Right cardiac atrium (tissue), 5 donors: Measurements from ENCODE around the gene ENDOU. TPM values are rescaled to one million over a fixed set of nuclear protein-coding genes. Genes with fewer than 3 reads are reported as not detected.

Experiments
- ATAC-seq, 2 donors: fragments of 200-7000 bp; cut with Tn5 transposase; one replicate each; pipeline versions ENCODE4 v1.8.0 to v1.9.1; 2020; ENCODE audit warnings: moderate library complexity in 2 of 2, mild to moderate bottlenecking in 1 of 2
- DNase-seq, 3 donors: peaks; one replicate each; pipeline ENCODE4 v3.0.0-alpha.2; 2020
- H3K27ac ChIP-seq: one replicate; pipeline ENCODE4 v1.5.1; 2013; ENCODE audit warnings: mild to moderate bottlenecking, low read length, control low read depth, moderate library complexity
- H3K27me3 ChIP-seq: one replicate; pipeline ENCODE4 v1.6.1; 2013; ENCODE audit not compliant: control insufficient read depth, insufficient read depth
- H3K4me1 ChIP-seq: one replicate; pipeline ENCODE4 v1.6.1; 2013; ENCODE audit warnings: low read length; ENCODE audit not compliant: control insufficient read depth, insufficient read depth
- H3K4me3 ChIP-seq: one replicate; pipeline ENCODE4 v1.5.1; 2013; ENCODE audit warnings: low read length, control low read depth
- H3K9me3 ChIP-seq: one replicate; pipeline ENCODE4 v1.6.1; 2013; ENCODE audit warnings: low read length; ENCODE audit not compliant: control insufficient read depth
- WGBS: extraction: QIAGEN DNeasy Blood & Tissue Kit; methylation state at CpG from one replicate; pipeline ENCODE4 v1.1.7; 2013; 5-methylcytosine and 5-hydroxymethylcytosine counted together
- intact Hi-C, 4 donors: fragments of 100-400 bp; cut with DNase I; formaldehyde crosslinking; loops; one replicate each; pipeline versions ENCODE4 v1.11.0 to v1.14.0; 2022 to 2023
- polyA plus RNA-seq: library from polyadenylated mRNA; stranded (reverse); fragments of 200-250 nt; gene quantifications from one replicate; pipeline ENCODE4 v1.2.3, GENCODE V29; 2013
- total RNA-seq, 4 donors: library from RNA; stranded (reverse); fragmentation: NEBNext Ultra II Directional; extraction: Animal tissue kit (Norgen Biotek cat#: 25700); gene quantifications; one replicate each; pipeline ENCODE4 v1.2.1, GENCODE V29; 2021
- donor health status: healthy with polysubstance abuse.
- donor health status: DM: no; HTN: yes; CAD: no.
- donor health status: DM: no; HTN: no; CAD: no.
- donor health status: DM: no; HTN: yes; CAD: no; lungs with severe emphysema.
- donor health status: DM: yes; HTN: yes; CAD: no.

The ENDOU gene
- total and polyA plus RNA-seq, 5 donors = 0.28 to 0.86 (median 0.45) TPM

GRCh38 chr12:47741340-47741703, 16.0 kb upstream of the ENDOU start:
- H3K4me1 ChIP-seq = peaks cover 29% of the 10 kb centered on the region
- ATAC-seq (no peak), DNase-seq (peak; percentile 76 to 93 (median 93))
- intact Hi-C loops = no loop called here
- no peaks in the 10 kb centered on the region for H3K9me3 ChIP-seq
- no peaks in the 10 kb centered on the region for H3K27me3 ChIP-seq
- 26% methylated on average over 4 of the region's 4 CpGs for WGBS
- H3K27ac ChIP-seq = peak overlapping the region; percentile 33
- no peak overlapping the region for H3K4me3 ChIP-seq

GRCh38 chr12:47740606-47741339, 15.5 kb upstream of the ENDOU start:
- peak overlapping the region; percentile 33 for H3K27ac ChIP-seq
- peak in 2 of 3 donors; percentile 28 to 64 for DNase-seq
- no peaks in the 10 kb centered on the region for H3K9me3 ChIP-seq
- intact Hi-C loops = no loop called here
- 68% methylated on average over 21 of the region's 21 CpGs for WGBS
- H3K27me3 ChIP-seq = no peaks in the 10 kb centered on the region
- ATAC-seq = no peak
- peaks cover 35% of the 10 kb centered on the region for H3K4me1 ChIP-seq
- no peak overlapping the region for H3K4me3 ChIP-seq

- WGBS = 68% methylated on average over 12 of the region's 12 CpGs
- Histone ChIP-seq H3K4me3 (no peak overlapping the region), H3K9me3 (no peaks in the 10 kb centered on the region), H3K4me1 (peaks cover 40% of the 10 kb centered on the region), H3K27me3 (no peaks in the 10 kb centered on the region), H3K27ac (peak overlapping the region; percentile 4)
- peak in 1 of 2 donors; percentile 52 for ATAC-seq
- peak; percentile 73 to 86 (median 77) for DNase-seq
- intact Hi-C loops = no loop called here
Observed at GRCh38 chr12:47739979-47740378, 14.7 kb upstream of the ENDOU start.

- no peak overlapping the region for H3K27ac ChIP-seq
- WGBS = 80% methylated on average over 3 of the region's 3 CpGs
Observed at GRCh38 chr12:47739297-47739696, 14.0 kb upstream of the ENDOU start.

GRCh38 chr12:47737936-47738594, 12.8 kb upstream of the ENDOU start:
- WGBS = 75% methylated on average over 17 of the region's 17 CpGs
- H3K9me3 ChIP-seq = no peaks in the 10 kb centered on the region
- peaks cover 44% of the 10 kb centered on the region for H3K4me1 ChIP-seq
- H3K4me3 ChIP-seq = no peak overlapping the region
- no peaks in the 10 kb centered on the region for H3K27me3 ChIP-seq
- DNase-seq = peak in 2 of 3 donors; percentile 67 to 76
- ATAC-seq = no peak
- intact Hi-C loops = no loop called here
- peak overlapping the region; percentile 82 for H3K27ac ChIP-seq

More at GRCh38 chr12:47739297-47739696, 14.0 kb upstream of the ENDOU start:
- H3K4me3 ChIP-seq = no peak overlapping the region
- no peak for DNase-seq
- no peaks in the 10 kb centered on the region for H3K9me3 ChIP-seq
- no peaks in the 10 kb centered on the region for H3K27me3 ChIP-seq
- peaks cover 44% of the 10 kb centered on the region for H3K4me1 ChIP-seq
- ATAC-seq = no peak
- intact Hi-C loops = no loop called here

- 17% methylated on average over 19 of the region's 19 CpGs for WGBS
- intact Hi-C loops = no loop called here
- Histone ChIP-seq H3K9me3 (no peaks in the 10 kb centered on the region), H3K4me1 (peaks cover 44% of the 10 kb centered on the region), H3K4me3 (no peak overlapping the region), H3K27me3 (no peaks in the 10 kb centered on the region), H3K27ac (peak overlapping the region; percentile 82)
- DNase-seq (peak; percentile 94 to 98 (median 96)), ATAC-seq (peak; percentile 87 to 90)
Observed at GRCh38 chr12:47736877-47737676, 11.8 kb upstream of the ENDOU start.

- H3K4me1 ChIP-seq = peaks cover 41% of the 10 kb centered on the region
- no peak overlapping the region for H3K4me3 ChIP-seq
- ATAC-seq (no peak), DNase-seq (peak in 2 of 3 donors; percentile 68 to 79)
- intact Hi-C loops = no loop called here
- no peaks in the 10 kb centered on the region for H3K9me3 ChIP-seq
- WGBS = 37% methylated on average over 4 of the region's 4 CpGs
- peak overlapping the region; percentile 82 for H3K27ac ChIP-seq
- no peaks in the 10 kb centered on the region for H3K27me3 ChIP-seq
Observed at GRCh38 chr12:47736216-47736615, 10.9 kb upstream of the ENDOU start.

GRCh38 chr12:47735649-47736048, 10.4 kb upstream of the ENDOU start:
- 78% methylated on average over 11 of the region's 11 CpGs for WGBS
- DNase-seq (no peak), ATAC-seq (no peak)
- Histone ChIP-seq H3K9me3 (no peaks in the 10 kb centered on the region), H3K4me3 (no peak overlapping the region), H3K27me3 (no peaks in the 10 kb centered on the region), H3K27ac (peak overlapping the region; percentile 82), H3K4me1 (peaks cover 36% of the 10 kb centered on the region)
- intact Hi-C loops = no loop called here

- H3K4me3 ChIP-seq = no peak overlapping the region
- no peaks in the 10 kb centered on the region for H3K27me3 ChIP-seq
- ATAC-seq (no peak), DNase-seq (peak in 2 of 3 donors; percentile 80)
- peaks cover 35% of the 10 kb centered on the region for H3K4me1 ChIP-seq
- intact Hi-C loops = no loop called here
- H3K27ac ChIP-seq = peak overlapping the region; percentile 4
- 51% methylated on average over 12 of the region's 12 CpGs for WGBS
- H3K9me3 ChIP-seq = no peaks in the 10 kb centered on the region
Observed at GRCh38 chr12:47734725-47735480, 9.6 kb upstream of the ENDOU start.

GRCh38 chr12:47733142-47733541, 7.9 kb upstream of the ENDOU start:
- DNase-seq (no peak), ATAC-seq (no peak)
- no peak overlapping the region for H3K27ac ChIP-seq
- no peaks in the 10 kb centered on the region for H3K9me3 ChIP-seq
- H3K4me3 ChIP-seq = no peak overlapping the region
- no peaks in the 10 kb centered on the region for H3K27me3 ChIP-seq
- WGBS = 86% methylated on average over 4 of the region's 4 CpGs
- H3K4me1 ChIP-seq = peaks cover 29% of the 10 kb centered on the region
- intact Hi-C loops = no loop called here
